8988T (cell line): ENCODE data around the gene FOXK2.

ENCODE experiments used
- DNase-seq: peaks from one replicate; pipeline ENCODE4 v3.0.0; 2011

FOXK2 gene

DNA sequence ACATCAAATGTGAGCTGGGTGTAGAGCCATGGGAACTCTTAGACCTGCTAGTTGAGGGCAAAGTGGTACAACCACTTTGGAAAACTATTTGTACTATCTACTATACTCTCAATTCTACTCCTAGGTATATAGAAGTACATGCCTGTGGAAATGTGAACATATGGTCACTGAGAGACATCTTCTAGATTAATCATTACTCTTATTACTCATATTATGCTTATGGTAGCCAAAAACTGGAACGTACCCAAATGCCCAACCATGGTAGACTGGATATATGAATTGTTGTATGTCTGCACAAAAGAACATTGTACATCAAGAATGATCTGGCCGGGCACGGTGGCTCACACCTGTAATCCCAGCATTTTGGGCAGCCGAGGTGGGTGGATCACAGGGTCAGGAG, 126.0 kb downstream of the FOXK2 start:
- DNase-seq: no peak

DNA sequence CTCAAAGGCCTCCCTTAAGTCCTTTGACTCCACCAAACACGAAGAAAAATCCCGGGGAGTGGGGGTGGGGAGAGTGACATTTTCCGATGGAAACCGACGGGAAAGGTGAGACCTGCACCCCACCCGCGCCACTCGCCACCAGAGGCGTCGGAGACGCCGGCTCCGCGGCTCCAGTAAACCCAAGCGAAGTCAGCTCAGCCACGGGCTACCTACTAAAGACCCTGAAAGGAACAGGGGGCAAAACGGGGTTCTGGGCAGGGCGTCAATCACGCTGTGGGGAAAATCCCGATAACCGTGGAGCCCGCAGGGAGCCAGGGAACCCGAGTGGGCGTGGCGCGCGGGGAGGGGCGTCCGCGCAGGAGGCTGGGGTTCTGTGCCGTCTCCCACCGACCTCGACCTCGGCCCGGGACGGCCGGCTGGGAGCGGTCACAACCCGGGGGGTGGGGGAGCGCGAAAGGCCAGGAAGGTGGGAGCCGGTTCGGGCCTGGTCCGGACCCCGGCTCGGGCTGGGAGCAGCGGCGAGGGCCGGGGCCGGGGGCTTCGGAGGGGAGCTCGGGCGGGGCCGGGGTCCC, 128.1 kb downstream of the FOXK2 start:
- DNase-seq: peak; percentile 57

DNA sequence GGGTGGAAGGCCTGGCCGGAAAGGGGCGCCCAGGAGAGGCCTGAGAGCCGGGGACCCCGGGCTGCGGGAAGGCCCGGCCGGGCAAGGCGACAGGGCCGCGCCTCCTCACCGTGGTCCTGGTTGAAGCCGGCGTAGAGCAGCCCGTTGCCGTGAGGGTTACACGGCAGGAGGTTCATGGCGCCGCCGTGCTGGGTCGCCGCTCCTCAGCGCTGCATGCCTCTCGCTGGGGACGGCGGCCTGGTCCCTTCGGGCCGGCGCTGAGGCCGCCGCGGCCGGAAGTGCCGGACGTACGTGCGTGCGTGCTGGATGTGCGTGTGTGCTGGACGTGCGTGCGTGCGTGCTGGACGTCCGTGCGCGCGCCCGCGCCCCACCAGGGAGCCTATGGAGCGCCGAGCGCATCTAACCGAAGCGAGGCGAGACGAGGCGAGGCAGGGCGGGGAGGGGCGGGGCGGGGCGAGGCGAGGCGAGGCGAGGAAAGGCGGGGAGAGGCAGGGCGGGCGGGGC, 128.7 kb downstream of the FOXK2 start, which contains the start of gene WDR45B:
WDR45B (minus strand) TSS at position 280 of the 504 bp plus-strand sequence; CDS start at position 176, 104 bp downstream.
- DNase-seq: peak; percentile 96

DNA sequence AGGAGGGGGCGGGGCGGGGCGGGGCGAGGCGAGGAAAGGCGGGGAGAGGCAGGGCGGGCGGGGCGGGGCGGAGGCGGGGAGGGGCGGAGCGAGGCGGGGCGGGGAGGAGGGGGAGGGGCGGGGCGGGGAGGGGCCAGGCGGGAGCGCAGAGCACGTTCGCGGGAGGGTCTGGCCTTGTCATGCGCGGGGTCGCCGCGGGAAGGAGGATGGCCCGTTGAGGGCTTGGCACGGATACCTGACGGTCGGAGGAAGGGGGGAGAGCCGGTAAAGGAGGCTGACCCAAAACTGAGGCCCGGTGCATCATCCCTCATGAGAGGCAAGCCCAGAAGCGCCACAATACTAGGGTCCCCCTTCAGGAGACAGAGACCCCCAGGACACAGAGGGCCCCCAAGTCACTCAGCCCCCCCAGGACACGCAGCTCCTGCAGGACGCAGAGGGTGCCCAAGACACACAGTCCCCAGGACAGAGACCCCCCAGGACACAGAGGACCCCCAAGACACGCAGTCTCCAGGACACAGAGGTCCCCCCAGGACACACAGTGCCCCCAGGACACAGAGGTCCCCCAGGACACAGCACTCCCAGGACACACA, 129.3 kb downstream of the FOXK2 start:
- DNase-seq: no peak

DNA sequence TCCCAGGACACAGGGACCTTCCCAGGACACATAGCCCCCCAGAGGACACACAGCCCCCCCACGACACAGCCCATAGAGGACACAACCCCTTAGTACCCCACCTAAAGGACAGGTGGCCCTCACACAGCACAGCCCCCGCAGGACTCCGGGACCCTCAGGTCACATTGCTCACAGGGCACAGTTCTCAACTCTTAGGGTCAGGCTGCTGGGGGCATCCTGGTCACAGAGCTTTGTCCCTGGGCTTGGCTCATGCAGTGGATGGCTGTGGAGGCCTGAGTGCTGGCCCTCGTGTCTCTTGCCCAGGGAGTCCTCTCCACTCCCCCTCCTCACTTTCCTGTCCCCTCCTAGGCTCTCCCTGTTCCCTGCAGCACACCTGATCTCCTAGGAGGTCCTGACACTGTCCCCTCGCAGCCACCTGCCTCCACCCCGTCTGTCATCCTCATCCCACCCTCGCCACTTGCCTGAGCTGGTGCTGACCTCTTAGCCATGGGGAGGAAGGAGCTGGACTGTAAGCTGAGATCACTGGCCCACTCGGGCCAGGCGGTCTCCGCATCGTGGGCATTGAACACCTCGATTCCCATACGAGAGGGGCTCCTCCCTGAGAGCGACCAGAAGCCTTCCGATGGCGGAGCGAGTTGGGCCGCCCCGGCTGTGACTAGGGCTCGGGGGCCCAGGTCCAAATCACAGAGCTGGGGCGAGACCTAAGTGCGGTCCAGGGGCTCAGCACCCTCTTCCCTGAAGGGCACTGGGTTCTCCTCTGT, 130.1 kb downstream of the FOXK2 start:
- no peak for DNase-seq

DNA sequence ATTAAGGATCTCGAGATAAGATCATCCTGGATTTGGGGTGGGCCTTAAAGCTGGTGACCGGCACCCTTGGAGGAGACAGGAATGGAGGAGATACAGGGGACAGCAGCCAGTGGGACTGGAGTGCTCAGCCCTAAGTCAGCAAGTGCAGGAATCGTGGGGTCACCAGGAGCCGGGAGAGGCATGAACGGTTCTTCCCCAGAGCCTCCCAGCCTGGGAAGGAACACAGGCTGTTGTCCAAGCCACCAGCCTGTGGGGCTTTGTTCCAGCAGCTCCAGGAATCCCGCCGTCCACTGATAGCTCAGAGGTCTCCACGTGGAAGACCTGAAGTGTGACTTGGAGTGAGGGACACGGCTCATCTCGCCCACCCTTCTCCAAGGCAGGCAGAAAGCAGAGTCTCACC, 131.2 kb downstream of the FOXK2 start:
- no peak for DNase-seq

DNA sequence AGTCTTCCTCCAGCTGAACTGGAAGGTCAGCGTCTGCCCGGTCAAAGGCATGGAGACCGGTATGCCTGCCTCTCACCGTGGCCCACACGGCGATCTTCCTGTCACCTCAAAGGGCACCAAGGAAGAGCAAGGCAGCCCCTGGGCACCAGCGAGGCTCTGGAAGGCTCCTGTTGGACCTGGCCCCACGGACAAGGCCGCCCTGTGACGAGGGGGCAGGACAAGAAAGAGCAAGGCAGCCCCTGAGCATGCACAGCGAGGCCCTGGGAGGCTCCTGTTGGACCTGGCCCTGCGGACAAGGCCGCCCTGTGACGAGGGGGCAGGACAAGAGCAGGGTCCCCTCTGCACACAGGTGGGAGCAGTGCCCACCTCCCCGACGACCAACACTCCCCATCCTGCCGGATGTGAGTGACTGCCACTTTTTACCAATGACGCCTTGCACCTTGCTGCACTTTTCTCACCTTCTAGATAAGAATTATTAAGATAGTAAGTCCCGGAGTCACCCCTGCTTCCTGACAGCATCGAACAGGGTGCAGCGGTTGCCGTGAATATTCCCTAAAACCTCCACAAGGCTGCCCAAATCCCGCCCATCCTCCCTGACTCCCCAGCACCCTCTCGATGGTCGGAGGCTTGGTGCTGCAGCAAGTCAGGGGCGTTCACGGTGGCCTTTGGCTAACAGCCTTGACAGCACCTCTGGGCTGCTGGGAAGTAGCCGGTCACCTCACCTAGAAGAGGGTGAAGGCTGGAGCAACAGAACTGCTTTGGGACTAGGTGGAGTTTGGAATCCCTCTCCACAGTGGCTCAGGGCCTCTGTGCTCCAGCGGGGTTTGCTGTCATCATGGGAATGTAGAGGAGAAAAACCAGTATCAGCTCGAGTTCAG, 134.4 kb downstream of the FOXK2 start:
- DNase-seq: no peak
